HepG2 (cell line): ENCODE results near the gene RPS6KB1. TPM values are rescaled to one million over a fixed set of nuclear protein-coding genes. Genes with fewer than 3 reads are reported as not detected.

ENCODE experiments used
- CEBPB ChIP-seq: IDR thresholded peaks from 2 replicates; pipeline ENCODE4 v1.6.1; 2011; ENCODE audit warnings: low read depth, low read length, improper control_type of control experiment, borderline replicate concordance
- DNMT1 ChIP-seq: sonication (generic); formaldehyde crosslinking; IDR thresholded peaks from 2 replicates; pipeline ENCODE4 v1.5.1; 2020; ENCODE audit warnings: mild to moderate bottlenecking, missing genetic modification reagents
- FOXJ3 ChIP-seq: sonication (generic); formaldehyde crosslinking; IDR thresholded peaks from 2 replicates; pipeline ENCODE4 v1.4.0; 2020; ENCODE audit warnings: missing genetic modification reagents, mild to moderate bottlenecking, borderline replicate concordance
- KAT8 ChIP-seq: IDR thresholded peaks from 2 replicates; pipeline ENCODE4 v1.6.1; 2016; ENCODE audit warnings: missing genetic modification reagents, missing compliant biosample characterization
- MAX ChIP-seq: IDR thresholded peaks from 2 replicates; pipeline ENCODE4 v1.6.1; 2012; ENCODE audit warnings: inconsistent platforms
- NBN ChIP-seq: fragments of 450-650 bp; conservative IDR thresholded peaks from 2 replicates; pipeline ENCODE4 v1.6.1; 2017
- PAF1 ChIP-seq: IDR thresholded peaks from 2 replicates; pipeline ENCODE4 v1.6.1; 2016; ENCODE audit warnings: missing genetic modification reagents, missing compliant biosample characterization
- RELA ChIP-seq: sonication (generic); formaldehyde crosslinking; IDR thresholded peaks from 2 replicates; pipeline ENCODE4 v1.4.0; 2020; ENCODE audit warnings: missing genetic modification reagents
- TAF1 ChIP-seq: sonication (generic); formaldehyde crosslinking; IDR thresholded peaks from 2 replicates; pipeline ENCODE4 v1.4.0; 2020; ENCODE audit warnings: missing genetic modification reagents
- TBP ChIP-seq: sonication (generic); formaldehyde crosslinking; IDR thresholded peaks from 2 replicates; pipeline ENCODE4 v1.5.0; 2020; ENCODE audit warnings: missing genetic modification reagents
- TCF7 ChIP-seq: sonication (generic); IDR thresholded peaks from 2 replicates; pipeline ENCODE4 v1.6.1; 2016; ENCODE audit warnings: antibody characterized with exemption, low read depth
- TOPORS ChIP-seq: sonication (generic); formaldehyde crosslinking; IDR thresholded peaks from 2 replicates; pipeline ENCODE4 v1.8.0; 2023; ENCODE audit warnings: mild to moderate bottlenecking, missing genetic modification reagents
- ZFY ChIP-seq: sonication (generic); formaldehyde crosslinking; IDR thresholded peaks from 2 replicates; pipeline ENCODE4 v1.4.0; 2020; ENCODE audit warnings: missing genetic modification reagents
- ZNF24 ChIP-seq: fragments of 450-650 bp; IDR thresholded peaks from 2 replicates; pipeline ENCODE4 v1.6.1; 2017; ENCODE audit warnings: antibody characterized with exemption, mild to moderate bottlenecking
- ZNF296 ChIP-seq: sonication (generic); formaldehyde crosslinking; conservative IDR thresholded peaks from 2 replicates; pipeline ENCODE4 v1.5.0; 2020; ENCODE audit warnings: mild to moderate bottlenecking, missing genetic modification reagents
- ZNF382 ChIP-seq: sonication (generic); formaldehyde crosslinking; IDR thresholded peaks from 2 replicates; pipeline ENCODE4 v1.5.0; 2020; ENCODE audit warnings: missing genetic modification reagents, mild to moderate bottlenecking, borderline replicate concordance
- ZNF704 ChIP-seq: sonication (generic); formaldehyde crosslinking; IDR thresholded peaks from 2 replicates; pipeline ENCODE4 v1.8.1; 2023; ENCODE audit warnings: mild to moderate bottlenecking, inconsistent platforms, moderate library complexity, missing genetic modification reagents, borderline replicate concordance
- ZNF784 ChIP-seq: sonication (generic); formaldehyde crosslinking; IDR thresholded peaks from 2 replicates; pipeline ENCODE4 v1.5.1; 2020; ENCODE audit warnings: missing genetic modification reagents, mild to moderate bottlenecking, borderline replicate concordance
- ZUFSP ChIP-seq: sonication (generic); formaldehyde crosslinking; IDR thresholded peaks from 2 replicates; pipeline ENCODE4 v1.9.0; 2021; ENCODE audit warnings: missing genetic modification reagents, mild to moderate bottlenecking, borderline replicate concordance
- polyA plus RNA-seq, 8 experiments: library from polyadenylated mRNA; depleted of rRNA in 3 of 8; stranded (reverse) in 7 of 8; unstranded in 1 of 8; fragments of >200 nt; fragmentation: Illumina TruSeq in 4 of 8; extraction: Trizol in 4 of 8; gene quantifications; 2 replicates each; pipeline versions ENCODE4 v1.2.1 to v1.2.3, GENCODE V29; 2011 to 2016; ENCODE audit warnings: low read depth in 4 of 8, missing spikeins in 1 of 8, mixed read lengths in 1 of 8; ENCODE audit not compliant: insufficient read depth in 1 of 8
- total RNA-seq, 5 experiments: library from RNA; depleted of rRNA; stranded (reverse); fragments of >200 nt; fragmentation: Illumina TruSeq; extraction: Trizol; gene quantifications; 2 replicates each; pipeline ENCODE4 v1.2.3, GENCODE V29; 2016; ENCODE audit warnings: low read depth in 1 of 5
- TF ChIP-seq, protein P1 (sequence below): sonication (generic); formaldehyde crosslinking; IDR thresholded peaks from 2 replicates; pipeline ENCODE4 v1.5.0; 2020; ENCODE audit warnings: mild to moderate bottlenecking, missing genetic modification reagents, moderate library complexity
- TF ChIP-seq, protein P2 (sequence below): sonication (generic); formaldehyde crosslinking; conservative IDR thresholded peaks from 2 replicates; pipeline ENCODE4 v1.4.0; 2020; ENCODE audit warnings: missing genetic modification reagents
- TF ChIP-seq, protein P3 (sequence below): sonication (generic); formaldehyde crosslinking; IDR thresholded peaks from 2 replicates; pipeline ENCODE4 v1.8.1; 2022; ENCODE audit warnings: mild to moderate bottlenecking, missing genetic modification reagents

Gene RPS6KB1
- total and polyA plus RNA-seq, 2 of the 13 experiments (the other 11 are each of a cell fraction or from before 2014, with no cell fraction given), result 16.5 to 42.2 TPM

GRCh38 chr17:59964482-59965328 lies 71.8 kb downstream of the RPS6KB1 start, which contains the start of gene RNFT1 (continued):
- TF ChIP-seq, protein P1, sequence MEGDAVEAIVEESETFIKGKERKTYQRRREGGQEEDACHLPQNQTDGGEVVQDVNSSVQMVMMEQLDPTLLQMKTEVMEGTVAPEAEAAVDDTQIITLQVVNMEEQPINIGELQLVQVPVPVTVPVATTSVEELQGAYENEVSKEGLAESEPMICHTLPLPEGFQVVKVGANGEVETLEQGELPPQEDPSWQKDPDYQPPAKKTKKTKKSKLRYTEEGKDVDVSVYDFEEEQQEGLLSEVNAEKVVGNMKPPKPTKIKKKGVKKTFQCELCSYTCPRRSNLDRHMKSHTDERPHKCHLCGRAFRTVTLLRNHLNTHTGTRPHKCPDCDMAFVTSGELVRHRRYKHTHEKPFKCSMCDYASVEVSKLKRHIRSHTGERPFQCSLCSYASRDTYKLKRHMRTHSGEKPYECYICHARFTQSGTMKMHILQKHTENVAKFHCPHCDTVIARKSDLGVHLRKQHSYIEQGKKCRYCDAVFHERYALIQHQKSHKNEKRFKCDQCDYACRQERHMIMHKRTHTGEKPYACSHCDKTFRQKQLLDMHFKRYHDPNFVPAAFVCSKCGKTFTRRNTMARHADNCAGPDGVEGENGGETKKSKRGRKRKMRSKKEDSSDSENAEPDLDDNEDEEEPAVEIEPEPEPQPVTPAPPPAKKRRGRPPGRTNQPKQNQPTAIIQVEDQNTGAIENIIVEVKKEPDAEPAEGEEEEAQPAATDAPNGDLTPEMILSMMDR (CRISPR knock-in tag), result 0 out of 2 replicates have a peak, but pooled peaks have one; percentile 1
- TF ChIP-seq CEBPB (no peak), ZFY (peak; percentile 62; the same call in 1 of the 2 replicates), TOPORS (CRISPR knock-in tag) (no peak), KAT8 (CRISPR knock-in tag) (peak; percentile 78), ZUFSP (no peak), MAX (peak; percentile 81), PAF1 (CRISPR knock-in tag) (no peak), RELA (CRISPR knock-in tag) (no peak), TAF1 (CRISPR knock-in tag) (peak; percentile 87), FOXJ3 (CRISPR knock-in tag) (no peak; the same call in 1 of the 2 replicates), ZNF296 (0 out of 2 replicates have a peak, but pooled peaks have one; percentile 50), ZNF382 (CRISPR knock-in tag) (no peak), DNMT1 (CRISPR knock-in tag) (no peak), TCF7 (no peak), ZNF24 (no peak), NBN (no peak), ZNF704 (CRISPR knock-in tag) (0 out of 2 replicates have a peak, but pooled peaks have one; percentile 23), TBP (CRISPR knock-in tag) (no peak), ZNF784 (CRISPR knock-in tag) (no peak; the same call in 1 of the 2 replicates)
- TF ChIP-seq, protein P2, sequence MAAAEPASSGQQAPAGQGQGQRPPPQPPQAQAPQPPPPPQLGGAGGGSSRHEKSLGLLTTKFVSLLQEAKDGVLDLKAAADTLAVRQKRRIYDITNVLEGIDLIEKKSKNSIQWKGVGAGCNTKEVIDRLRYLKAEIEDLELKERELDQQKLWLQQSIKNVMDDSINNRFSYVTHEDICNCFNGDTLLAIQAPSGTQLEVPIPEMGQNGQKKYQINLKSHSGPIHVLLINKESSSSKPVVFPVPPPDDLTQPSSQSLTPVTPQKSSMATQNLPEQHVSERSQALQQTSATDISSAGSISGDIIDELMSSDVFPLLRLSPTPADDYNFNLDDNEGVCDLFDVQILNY (CRISPR knock-in tag), result peak; percentile 67; the same call in 1 of the 2 replicates
- TF ChIP-seq, protein P3, sequence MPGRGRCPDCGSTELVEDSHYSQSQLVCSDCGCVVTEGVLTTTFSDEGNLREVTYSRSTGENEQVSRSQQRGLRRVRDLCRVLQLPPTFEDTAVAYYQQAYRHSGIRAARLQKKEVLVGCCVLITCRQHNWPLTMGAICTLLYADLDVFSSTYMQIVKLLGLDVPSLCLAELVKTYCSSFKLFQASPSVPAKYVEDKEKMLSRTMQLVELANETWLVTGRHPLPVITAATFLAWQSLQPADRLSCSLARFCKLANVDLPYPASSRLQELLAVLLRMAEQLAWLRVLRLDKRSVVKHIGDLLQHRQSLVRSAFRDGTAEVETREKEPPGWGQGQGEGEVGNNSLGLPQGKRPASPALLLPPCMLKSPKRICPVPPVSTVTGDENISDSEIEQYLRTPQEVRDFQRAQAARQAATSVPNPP, result no peak
